B cell (primary cell): ENCODE measurements around the gene BRF1. TPM values are rescaled to one million over a fixed set of nuclear protein-coding genes. Genes with fewer than 3 reads are reported as not detected.

ENCODE experiments used
- ATAC-seq: fragments of 200-7000 bp; cut with Tn5 transposase; one replicate; pipeline ENCODE4 v1.10.0; 2021; ENCODE audit warnings: low read depth, mild to moderate bottlenecking, moderate number of reproducible peaks, moderate library complexity
- CTCF ChIA-PET: fragments of 350-600 bp; sonication (Branson Sonifier 250); formaldehyde crosslinking; loops from one replicate; lab custom pipeline; 2021; ENCODE audit warnings: antibody characterized with exemption, inconsistent platforms; lab: Charles Lee
- POLR2A ChIA-PET: fragments of 350-600 bp; sonication (Branson Sonifier 250); formaldehyde crosslinking; loops from one replicate; lab custom pipeline; 2021; ENCODE audit warnings: antibody characterized with exemption; lab: Charles Lee
- DNase-seq: peaks from one replicate; pipeline ENCODE4 v3.0.0; 2013
- H2AFZ ChIP-seq: 2 replicates; pipeline ENCODE4 v1.6.1; 2012; ENCODE audit warnings: mild to moderate bottlenecking, low read depth, low read length; ENCODE audit not compliant: insufficient read depth, poor library complexity, severe bottlenecking
- H3K27ac ChIP-seq, 2 donors: 1 replicate in 1 of 2; 2 replicates in 1 of 2; pipeline ENCODE4 v1.5.1; 2012 to 2013; ENCODE audit warnings: low read length in 2 of 2, mild to moderate bottlenecking in 2 of 2, moderate library complexity in 1 of 2
- H3K27me3 ChIP-seq, 4 experiments: fragments of 200-600 bp in 1 of 4; sonication (generic) in 1 of 4; replicated peaks in 1 of 4; 1 replicate in 2 of 4; 2 replicates in 2 of 4; pipeline versions ENCODE4 v1.6.1 to v1.7.0; 2013 to 2016; ENCODE audit warnings: low read length in 3 of 4, mild to moderate bottlenecking in 2 of 4, mixed read lengths in 1 of 4, moderate library complexity in 1 of 4; ENCODE audit not compliant: insufficient read depth in 4 of 4, control insufficient read depth in 3 of 4; ENCODE audit errors: control extremely low read depth in 1 of 4
- H3K36me3 ChIP-seq, 2 experiments: replicated peaks in 1 of 2; 1 replicate in 1 of 2; 2 replicates in 1 of 2; pipeline versions ENCODE4 v1.6.1 to v1.7.1; 2013; ENCODE audit warnings: low read length in 1 of 2; ENCODE audit not compliant: insufficient read depth in 2 of 2, control insufficient read depth in 1 of 2; ENCODE audit errors: control extremely low read depth in 1 of 2, extremely low read depth in 1 of 2
- H3K4me1 ChIP-seq, 2 donors: fragments of 200-600 bp in 1 of 2; sonication (generic) in 1 of 2; 1 replicate in 1 of 2; 2 replicates in 1 of 2; pipeline versions ENCODE4 v1.5.1 to v1.6.1; 2013 to 2017; ENCODE audit warnings: low read length in 2 of 2; ENCODE audit not compliant: control insufficient read depth in 2 of 2, insufficient read depth in 2 of 2
- H3K4me2 ChIP-seq: replicated peaks from 2 replicates; pipeline ENCODE3; 2012; ENCODE audit warnings: mild to moderate bottlenecking, low read depth, low read length; ENCODE audit not compliant: poor library complexity, severe bottlenecking
- H3K4me3 ChIP-seq, 5 experiments: fragments of 200-600 bp in 1 of 5; sonication (generic) in 1 of 5; 1 replicate in 3 of 5; 2 replicates in 2 of 5; pipeline versions ENCODE4 v1.5.1 to v1.7.0; 2011 to 2016; ENCODE audit warnings: low read length in 4 of 5, mild to moderate bottlenecking in 4 of 5, low read depth in 2 of 5, control low read depth in 1 of 5, moderate library complexity in 1 of 5; ENCODE audit not compliant: insufficient read depth in 1 of 5; ENCODE audit errors: control extremely low read depth in 1 of 5, extremely low read depth in 1 of 5
- H3K79me2 ChIP-seq: fragments of 200-600 bp; sonication (generic); one replicate; pipeline ENCODE4 v1.6.0; 2016; ENCODE audit warnings: low read length; ENCODE audit not compliant: control insufficient read depth, insufficient read depth
- H3K9ac ChIP-seq: fragments of 200-600 bp; sonication (generic); 2 replicates; pipeline ENCODE4 v1.6.1; 2017; ENCODE audit warnings: mild to moderate bottlenecking, low read length, moderate library complexity
- H3K9me3 ChIP-seq, 3 donors: one replicate each; pipeline versions ENCODE4 v1.6.1 to v1.7.1; 2013; ENCODE audit warnings: low read length in 2 of 3; ENCODE audit not compliant: control insufficient read depth in 2 of 3, insufficient read depth in 1 of 3; ENCODE audit errors: control extremely low read depth in 1 of 3
- H4K20me1 ChIP-seq: 2 replicates; pipeline ENCODE4 v1.6.0; 2012; ENCODE audit warnings: mild to moderate bottlenecking, low read length; ENCODE audit not compliant: insufficient read depth, control insufficient read depth, poor library complexity, severe bottlenecking
- H3K27ac Mint-ChIP-seq: one replicate; pipeline ENCODE4 v1.8.0; 2021; ENCODE audit warnings: mixed read lengths
- H3K27me3 Mint-ChIP-seq: one replicate; pipeline ENCODE4 v1.8.0; 2021; ENCODE audit warnings: mixed read lengths
- H3K4me1 Mint-ChIP-seq: one replicate; pipeline ENCODE4 v1.8.0; 2021; ENCODE audit warnings: mixed read lengths
- H3K4me3 Mint-ChIP-seq: one replicate; pipeline ENCODE4 v1.8.0; 2021; ENCODE audit warnings: mixed read lengths
- H3K9me3 Mint-ChIP-seq: one replicate; pipeline ENCODE4 v1.8.0; 2022; ENCODE audit warnings: mixed read lengths; ENCODE audit not compliant: insufficient read depth
- CTCF ChIP-seq: fragments of 200-600 bp; IDR thresholded peaks from one replicate; pipeline ENCODE4 v1.8.0; 2022; ENCODE audit warnings: antibody characterized with exemption, mild to moderate bottlenecking
- EZH2 ChIP-seq: IDR thresholded peaks from 2 replicates; pipeline ENCODE4 v1.6.1; 2012; ENCODE audit warnings: borderline replicate concordance, low read depth, mild to moderate bottlenecking, moderate library complexity, low read length; ENCODE audit not compliant: insufficient read depth, poor library complexity, severe bottlenecking
- WGBS: methylation state at CpG from one replicate; pipeline ENCODE4 v1.1.5; 2013; ENCODE audit warnings: missing lambda C conversion rate; ENCODE audit not compliant: insufficient coverage; 5-methylcytosine and 5-hydroxymethylcytosine counted together
- intact Hi-C: fragments of 100-400 bp; cut with micrococcal nuclease; formaldehyde crosslinking; loops from one replicate; pipeline ENCODE4 v1.10.0; 2022
- polyA plus RNA-seq: library from polyadenylated mRNA; depleted of rRNA; stranded (reverse); fragments of >200 nt; gene quantifications from 2 replicates; pipeline ENCODE4 v1.2.3, GENCODE V29; 2012
- total RNA-seq, 2 donors: library from RNA; stranded (reverse); fragments of 120-200 nt in 1 of 2; gene quantifications; 1 replicate in 1 of 2; 2 replicates in 1 of 2; pipeline versions ENCODE4 v1.2.3 to v1.2.4, GENCODE V29; 2013 to 2022

Gene BRF1
- total and polyA plus RNA-seq, 2 donors (not counting 1 experiment from before 2014, with no cell fraction given): 24.5 to 55.8 TPM

GRCh38 chr14:105185001-105185400 is 115.8 kb downstream of the BRF1 start:
- ChIA-PET POLR2A (no interaction called here), CTCF (no interaction called here)
- H3K27ac ChIP-seq: no peak overlapping the region
- Mint-ChIP-seq H3K4me3 (no peak overlapping the region), H3K9me3 (no peaks in the 10 kb centered on the region), H3K27me3 (peaks cover 17% of the 10 kb centered on the region), H3K27ac (no peak overlapping the region), H3K4me1 (peaks cover 9% of the 10 kb centered on the region)
- H3K9me3 ChIP-seq: peaks cover 0 to 22% (median 0%) of the 10 kb centered on the region in 3 donors
- H2AFZ ChIP-seq: no peak overlapping the region
- no peak overlapping the region for H3K9ac ChIP-seq
- TF ChIP-seq EZH2: no peak
- no peak for TF ChIP-seq CTCF
- DNase-seq: no peak
- ATAC-seq: no peak
- no peak overlapping the region for H3K4me3 ChIP-seq
- H3K79me2 ChIP-seq: no peaks in the 10 kb centered on the region
- H3K36me3 ChIP-seq: no peaks in the 10 kb centered on the region
- 88% methylated on average over 18 of the region's 18 CpGs for WGBS
- H3K27me3 ChIP-seq: peaks cover 0 to 14% (median 0%) of the 10 kb centered on the region in 4 experiments
- peaks cover 9 to 13% of the 10 kb centered on the region in 2 donors for H3K4me1 ChIP-seq
- no peaks in the 10 kb centered on the region for H4K20me1 ChIP-seq
- H3K4me2 ChIP-seq: no peak overlapping the region
- intact Hi-C loops: no loop called here

GRCh38 chr14:105184461-105184860 is 116.3 kb downstream of the BRF1 start:
- Mint-ChIP-seq H3K27me3 (peaks cover 14% of the 10 kb centered on the region), H3K4me1 (peaks cover 12% of the 10 kb centered on the region), H3K9me3 (no peaks in the 10 kb centered on the region), H3K27ac (no peak overlapping the region), H3K4me3 (no peak overlapping the region)
- TF ChIP-seq CTCF (no peak), EZH2 (no peak)
- Histone ChIP-seq H2AFZ (no peak overlapping the region), H3K4me3 (no peak overlapping the region), H3K27ac (no peak overlapping the region), H4K20me1 (peaks cover 4% of the 10 kb centered on the region), H3K36me3 (no peaks in the 10 kb centered on the region), H3K27me3 (peaks cover 0 to 14% (median 0%) of the 10 kb centered on the region in 4 experiments), H3K79me2 (peaks cover 1% of the 10 kb centered on the region), H3K9ac (no peak overlapping the region), H3K4me2 (no peak overlapping the region), H3K4me1 (peaks cover 9 to 16% of the 10 kb centered on the region in 2 donors), H3K9me3 (peaks cover 0 to 22% (median 0%) of the 10 kb centered on the region in 3 donors)
- DNase-seq (no peak), ATAC-seq (no peak)
- CTCF ChIA-PET: no interaction called here
- WGBS: 76% methylated on average over 9 of the region's 9 CpGs
- POLR2A ChIA-PET: no interaction called here
- intact Hi-C loops: loop anchor here (5.0 kb wide), 1 partner anchor 357 kb away; no protein-coding TSS in a partner anchor
